Ectodermal cell (in vitro differentiated cells): ENCODE data around the gene ADAMTS3.
"Not testable (repeated sequence)": the region's sequence is repeated elsewhere in the genome, so short reads cannot be mapped to it uniquely, and the experiment has no call there.

Experiments used
- H3K27ac ChIP-seq: 2 replicates; pipeline ENCODE4 v1.7.0; 2013; ENCODE audit warnings: mild to moderate bottlenecking, low read depth, low read length; ENCODE audit not compliant: insufficient read depth, poor library complexity, severe bottlenecking
- H3K27me3 ChIP-seq: 2 replicates; pipeline ENCODE4 v1.7.0; 2013; ENCODE audit warnings: mild to moderate bottlenecking, low read length; ENCODE audit not compliant: insufficient read depth, control insufficient read depth, poor library complexity, severe bottlenecking
- H3K36me3 ChIP-seq: one replicate; pipeline ENCODE4 v1.7.0; 2013; ENCODE audit warnings: low read length; ENCODE audit not compliant: control insufficient read depth, insufficient read depth
- H3K4me1 ChIP-seq: one replicate; pipeline ENCODE4 v1.7.0; 2013; ENCODE audit warnings: low read length; ENCODE audit not compliant: control insufficient read depth, insufficient read depth
- H3K4me3 ChIP-seq: 2 replicates; pipeline ENCODE4 v1.7.0; 2013; ENCODE audit warnings: low read depth, low read length, control low read depth; ENCODE audit not compliant: insufficient read depth
- H3K9me3 ChIP-seq: 2 replicates; pipeline ENCODE4 v1.7.0; 2013; ENCODE audit warnings: mild to moderate bottlenecking, low read length, moderate library complexity; ENCODE audit not compliant: control insufficient read depth
- WGBS, 2 experiments: methylation state at CpG; one replicate each; pipeline ENCODE4 v1.1.7; 2013; ENCODE audit warnings: missing lambda C conversion rate in 2 of 2; 5-methylcytosine and 5-hydroxymethylcytosine counted together

ADAMTS3 gene

GRCh38 chr4:72553540-72554337 is 15.3 kb downstream of the ADAMTS3 start:
- WGBS, 2 experiments = 92 to 100% methylated on average over 1 of the region's 1 CpG
- H3K27ac ChIP-seq = no peak overlapping the region
- H3K4me3 ChIP-seq = no peak overlapping the region
- H3K36me3 ChIP-seq = no peaks in the 10 kb centered on the region
- no peaks in the 10 kb centered on the region for H3K9me3 ChIP-seq
- no peaks in the 10 kb centered on the region for H3K27me3 ChIP-seq
- H3K4me1 ChIP-seq = no peaks in the 10 kb centered on the region

- no peak overlapping the region for H3K4me3 ChIP-seq
- H3K4me1 ChIP-seq = no peaks in the 10 kb centered on the region
- no peaks in the 10 kb centered on the region for H3K36me3 ChIP-seq
- H3K27ac ChIP-seq = no peak overlapping the region
- WGBS, 2 experiments = 93 to 95% methylated on average over 2 of the region's 2 CpGs
- H3K27me3 ChIP-seq = no peaks in the 10 kb centered on the region
- H3K9me3 ChIP-seq = no peaks in the 10 kb centered on the region
Measured at GRCh38 chr4:72552447-72552846, 16.6 kb downstream of the ADAMTS3 start.

- Histone ChIP-seq H3K27ac (no peak overlapping the region), H3K4me3 (no peak overlapping the region), H3K36me3 (no peaks in the 10 kb centered on the region), H3K9me3 (no peaks in the 10 kb centered on the region), H3K4me1 (no peaks in the 10 kb centered on the region), H3K27me3 (no peaks in the 10 kb centered on the region)
- WGBS, 2 experiments = 100% methylated on average over 1 of the region's 1 CpG; no CpG with 5 or more reads in 1 of the 2 experiments
Measured at GRCh38 chr4:72546456-72546855, 22.6 kb downstream of the ADAMTS3 start.

- H3K36me3 ChIP-seq, H3K27ac ChIP-seq, H3K4me3 ChIP-seq, H3K9me3 ChIP-seq, H3K27me3 ChIP-seq, H3K4me1 ChIP-seq: not testable (repeated sequence)
- WGBS, 2 experiments = 83 to 91% methylated on average over 1 of the region's 1 CpG
Measured at GRCh38 chr4:72540694-72541093, 28.3 kb downstream of the ADAMTS3 start.

- no peaks in the 10 kb centered on the region for H3K4me1 ChIP-seq
- 93 to 100% methylated on average over 1 of the region's 1 CpG for WGBS, 2 experiments
- H3K27me3 ChIP-seq = no peaks in the 10 kb centered on the region
- no peak overlapping the region for H3K27ac ChIP-seq
- H3K9me3 ChIP-seq = no peaks in the 10 kb centered on the region
- no peaks in the 10 kb centered on the region for H3K36me3 ChIP-seq
- H3K4me3 ChIP-seq = no peak overlapping the region
Measured at GRCh38 chr4:72538006-72538405, 31.0 kb downstream of the ADAMTS3 start.

- Histone ChIP-seq H3K4me1 (no peaks in the 10 kb centered on the region), H3K36me3 (no peaks in the 10 kb centered on the region), H3K4me3 (no peak overlapping the region), H3K27me3 (no peaks in the 10 kb centered on the region), H3K9me3 (no peaks in the 10 kb centered on the region), H3K27ac (no peak overlapping the region)
- 86 to 90% methylated on average over 1 of the region's 1 CpG for WGBS, 2 experiments
Measured at GRCh38 chr4:72536443-72536842, 32.6 kb downstream of the ADAMTS3 start.

GRCh38 chr4:72531768-72532290 is 37.2 kb downstream of the ADAMTS3 start:
- H3K27ac ChIP-seq = no peak overlapping the region
- H3K27me3 ChIP-seq = no peaks in the 10 kb centered on the region
- H3K36me3 ChIP-seq = no peaks in the 10 kb centered on the region
- H3K4me1 ChIP-seq = no peaks in the 10 kb centered on the region
- H3K4me3 ChIP-seq = no peak overlapping the region
- H3K9me3 ChIP-seq = no peaks in the 10 kb centered on the region
- 86 to 96% methylated on average over 1 of the region's 1 CpG for WGBS, 2 experiments

- no peak overlapping the region for H3K27ac ChIP-seq
- no peaks in the 10 kb centered on the region for H3K27me3 ChIP-seq
- H3K9me3 ChIP-seq = no peaks in the 10 kb centered on the region
- 94 to 99% methylated on average over 3 of the region's 3 CpGs for WGBS, 2 experiments
- no peaks in the 10 kb centered on the region for H3K4me1 ChIP-seq
- no peak overlapping the region for H3K4me3 ChIP-seq
- H3K36me3 ChIP-seq = no peaks in the 10 kb centered on the region
Measured at GRCh38 chr4:72531322-72531721, 37.7 kb downstream of the ADAMTS3 start.

GRCh38 chr4:72529148-72529822 is 39.7 kb downstream of the ADAMTS3 start:
- Histone ChIP-seq H3K4me3 (no peak overlapping the region), H3K27me3 (no peaks in the 10 kb centered on the region), H3K36me3 (no peaks in the 10 kb centered on the region), H3K4me1 (no peaks in the 10 kb centered on the region), H3K27ac (no peak overlapping the region), H3K9me3 (no peaks in the 10 kb centered on the region)
- 91 to 98% methylated on average over 2 of the region's 3 CpGs for whole genome bisulfite sequencing, 2 experiments

- 88 to 96% methylated on average over 2 of the region's 2 CpGs for WGBS, 2 experiments
Measured at GRCh38 chr4:72527038-72527646, 41.9 kb downstream of the ADAMTS3 start.

More at GRCh38 chr4:72527038-72527646, 41.9 kb downstream of the ADAMTS3 start:
- Histone ChIP-seq H3K4me1 (no peaks in the 10 kb centered on the region), H3K36me3 (no peaks in the 10 kb centered on the region), H3K27ac (no peak overlapping the region), H3K4me3 (no peak overlapping the region), H3K27me3 (no peaks in the 10 kb centered on the region), H3K9me3 (no peaks in the 10 kb centered on the region)
